GM23338 (cell line): ENCODE measurements around the gene ZNF740. TPM values are rescaled to one million over a fixed set of nuclear protein-coding genes. Genes with fewer than 3 reads are reported as not detected.

Experiments used
- ATAC-seq: fragments of 200-7000 bp; cut with Tn5 transposase; 3 replicates; pipeline ENCODE4 v1.9.1; 2020
- DNase-seq: peaks from one replicate; pipeline ENCODE4 v3.0.0-alpha.2; 2015; ENCODE audit warnings: low spot score
- H2AFZ ChIP-seq: fragments of 200-600 bp; sonication (generic); 2 replicates; pipeline ENCODE4 v1.8.0; 2016; ENCODE audit warnings: antibody characterized with exemption, mild to moderate bottlenecking, moderate library complexity
- H3F3A ChIP-seq: fragments of 200-600 bp; sonication (generic); replicated peaks from 2 replicates; pipeline ENCODE4 v1.8.0; 2017; ENCODE audit warnings: antibody characterized with exemption, mixed run types, low read depth
- H3K27ac ChIP-seq: fragments of 200-600 bp; sonication (generic); 2 replicates; pipeline ENCODE4 v1.6.1; 2016; ENCODE audit warnings: low read depth
- H3K27me3 ChIP-seq: fragments of 200-600 bp; sonication (generic); 2 replicates; pipeline ENCODE4 v1.8.0; 2016; ENCODE audit warnings: mild to moderate bottlenecking, mixed run types, moderate library complexity; ENCODE audit not compliant: insufficient read depth
- H3K36me3 ChIP-seq: fragments of 200-600 bp; sonication (generic); 2 replicates; pipeline ENCODE4 v1.8.0; 2016; ENCODE audit warnings: mild to moderate bottlenecking; ENCODE audit not compliant: insufficient read depth
- H3K4me1 ChIP-seq: fragments of 200-600 bp; sonication (generic); 2 replicates; pipeline ENCODE4 v1.8.0; 2016; ENCODE audit warnings: mild to moderate bottlenecking, moderate library complexity; ENCODE audit not compliant: insufficient read depth
- H3K4me2 ChIP-seq: fragments of 200-600 bp; sonication (generic); 2 replicates; pipeline ENCODE4 v1.7.1; 2017; ENCODE audit warnings: mixed run types
- H3K4me3 ChIP-seq: fragments of 200-600 bp; sonication (generic); 2 replicates; pipeline ENCODE4 v1.6.1; 2016; ENCODE audit warnings: mixed run types
- H3K79me2 ChIP-seq: fragments of 200-600 bp; sonication (generic); replicated peaks from 2 replicates; pipeline ENCODE4 v1.8.0; 2017; ENCODE audit warnings: mild to moderate bottlenecking; ENCODE audit not compliant: insufficient read depth
- H3K9me2 ChIP-seq: fragments of 200-600 bp; sonication (generic); 2 replicates; pipeline ENCODE4 v1.8.0; 2017; ENCODE audit not compliant: insufficient read depth
- H4K20me1 ChIP-seq: fragments of 200-600 bp; sonication (generic); replicated peaks from 2 replicates; pipeline ENCODE4 v1.8.0; 2017; ENCODE audit warnings: mild to moderate bottlenecking; ENCODE audit not compliant: insufficient read depth
- H3K27ac Mint-ChIP-seq: 2 replicates; pipeline ENCODE4 v1.8.0; 2020; ENCODE audit warnings: inconsistent platforms, mild to moderate bottlenecking, moderate library complexity, mixed read lengths
- H3K27me3 Mint-ChIP-seq: 3 replicates; pipeline ENCODE4 v1.8.0; 2022; ENCODE audit warnings: low read depth, mild to moderate bottlenecking, moderate library complexity, mixed read lengths, inconsistent platforms; ENCODE audit not compliant: insufficient read depth, poor library complexity
- H3K36me3 Mint-ChIP-seq: 3 replicates; pipeline ENCODE4 v1.8.0; 2021; ENCODE audit warnings: low read depth, mild to moderate bottlenecking, inconsistent platforms, moderate library complexity, mixed read lengths
- H3K4me1 Mint-ChIP-seq: 3 replicates; pipeline ENCODE4 v1.8.0; 2020; ENCODE audit warnings: mild to moderate bottlenecking, inconsistent platforms, mixed read lengths
- H3K4me3 Mint-ChIP-seq: 3 replicates; pipeline ENCODE4 v1.8.0; 2021; ENCODE audit warnings: moderate library complexity, mild to moderate bottlenecking, inconsistent platforms, mixed read lengths
- H3K9me3 Mint-ChIP-seq: 3 replicates; pipeline ENCODE4 v1.8.0; 2020; ENCODE audit warnings: moderate library complexity, mild to moderate bottlenecking, inconsistent platforms, mixed read lengths
- ETS1 ChIP-seq: IDR thresholded peaks from 2 replicates; pipeline ENCODE4 v1.6.1; 2016; ENCODE audit warnings: antibody characterized with exemption
- JUNB ChIP-seq: IDR thresholded peaks from one replicate; pipeline ENCODE4 v1.6.1; 2016; ENCODE audit warnings: antibody characterized with exemption; ENCODE audit not compliant: unreplicated experiment
- NANOG ChIP-seq: IDR thresholded peaks from 2 replicates; pipeline ENCODE4 v1.6.1; 2016; ENCODE audit warnings: antibody characterized with exemption, borderline replicate concordance
- POLR2AphosphoS5 ChIP-seq: IDR thresholded peaks from 2 replicates; pipeline ENCODE4 v1.6.1; 2016; ENCODE audit warnings: antibody characterized with exemption, low read depth
- STAT1 ChIP-seq: IDR thresholded peaks from one replicate; pipeline ENCODE4 v1.6.1; 2016; ENCODE audit warnings: antibody characterized with exemption; ENCODE audit not compliant: unreplicated experiment
- ZNF114 ChIP-seq: fragments of 250-450 bp; sonication (Bioruptor Pico); IDR thresholded peaks from 2 replicates; pipeline ENCODE4 v1.5.0; 2020; ENCODE audit warnings: mild to moderate bottlenecking, moderate library complexity
- ZNF331 ChIP-seq: fragments of 250-450 bp; sonication (Bioruptor Pico); IDR thresholded peaks from 2 replicates; pipeline ENCODE4 v1.5.0; 2020; ENCODE audit warnings: low read depth, mild to moderate bottlenecking, moderate library complexity
- ZNF462 ChIP-seq: fragments of 250-450 bp; sonication (Bioruptor Pico); IDR thresholded peaks from 2 replicates; pipeline ENCODE4 v1.5.0; 2020; ENCODE audit warnings: mild to moderate bottlenecking, moderate library complexity
- polyA plus RNA-seq: library from polyadenylated mRNA; unstranded; fragments of >200 nt; fragmentation: Nextera tagmentation; extraction: Ambion mirVana; gene quantifications from 2 replicates; pipeline ENCODE4 v1.2.1, GENCODE V29; 2016
- total RNA-seq: library from RNA; depleted of rRNA; stranded (reverse); fragments of >200 nt; shearing (Covaris generic); gene quantifications from 2 replicates; pipeline ENCODE4 v1.2.3, GENCODE V29; 2014
- TF ChIP-seq, protein P1 (sequence below), 2 experiments: fragments of 200-600 bp in 1 of 2; sonication (generic) in 1 of 2; conservative IDR thresholded peaks; 2 replicates each; pipeline versions ENCODE4 v1.5.1 to v1.6.1; 2016 to 2017; ENCODE audit warnings: antibody characterized with exemption in 2 of 2, low read depth in 2 of 2, mild to moderate bottlenecking in 2 of 2, moderate library complexity in 1 of 2
- TF ChIP-seq, protein P2 (sequence below): IDR thresholded peaks from one replicate; pipeline ENCODE4 v1.6.1; 2018; ENCODE audit warnings: antibody characterized with exemption; ENCODE audit not compliant: unreplicated experiment

The ZNF740 gene
- total and polyA plus RNA-seq, 2 experiments from 2014 or later, result 2.6 to 13.0 TPM

DNA sequence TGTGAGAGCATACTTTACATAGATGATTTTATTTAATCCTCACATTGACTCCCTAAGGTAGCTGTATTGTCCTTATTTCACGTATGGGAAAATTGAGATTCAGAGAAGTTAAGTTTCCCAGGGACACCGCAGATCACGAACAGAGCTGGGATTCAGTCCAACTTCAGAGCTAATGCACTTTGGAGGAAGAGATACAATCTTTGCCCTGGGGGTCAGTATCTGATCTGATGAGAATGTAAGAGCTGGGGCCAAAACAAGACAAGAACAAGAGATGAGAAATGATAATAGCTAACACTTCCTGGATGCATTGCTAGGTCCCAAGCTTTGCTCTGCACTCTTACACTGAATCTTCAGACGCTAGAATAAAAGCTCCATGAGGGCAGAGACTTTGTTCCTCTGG, 6.2 kb downstream of the ZNF740 start (continued):
- TF ChIP-seq, protein P1, sequence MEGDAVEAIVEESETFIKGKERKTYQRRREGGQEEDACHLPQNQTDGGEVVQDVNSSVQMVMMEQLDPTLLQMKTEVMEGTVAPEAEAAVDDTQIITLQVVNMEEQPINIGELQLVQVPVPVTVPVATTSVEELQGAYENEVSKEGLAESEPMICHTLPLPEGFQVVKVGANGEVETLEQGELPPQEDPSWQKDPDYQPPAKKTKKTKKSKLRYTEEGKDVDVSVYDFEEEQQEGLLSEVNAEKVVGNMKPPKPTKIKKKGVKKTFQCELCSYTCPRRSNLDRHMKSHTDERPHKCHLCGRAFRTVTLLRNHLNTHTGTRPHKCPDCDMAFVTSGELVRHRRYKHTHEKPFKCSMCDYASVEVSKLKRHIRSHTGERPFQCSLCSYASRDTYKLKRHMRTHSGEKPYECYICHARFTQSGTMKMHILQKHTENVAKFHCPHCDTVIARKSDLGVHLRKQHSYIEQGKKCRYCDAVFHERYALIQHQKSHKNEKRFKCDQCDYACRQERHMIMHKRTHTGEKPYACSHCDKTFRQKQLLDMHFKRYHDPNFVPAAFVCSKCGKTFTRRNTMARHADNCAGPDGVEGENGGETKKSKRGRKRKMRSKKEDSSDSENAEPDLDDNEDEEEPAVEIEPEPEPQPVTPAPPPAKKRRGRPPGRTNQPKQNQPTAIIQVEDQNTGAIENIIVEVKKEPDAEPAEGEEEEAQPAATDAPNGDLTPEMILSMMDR (conservative IDR thresholded peaks at IDR 0.05; ENCODE audit: low read depth in 2 of 2), result no peak
- no peak for TF ChIP-seq ETS1
- no peak for TF ChIP-seq NANOG
- no peak for TF ChIP-seq JUNB

- H3K36me3 ChIP-seq, result peaks cover 10% of the 10 kb centered on the region
- ATAC-seq, result no peak
- no peak for TF ChIP-seq ZNF462 (CRISPR knock-in tag)
- TF ChIP-seq JUNB, result no peak
- TF ChIP-seq NANOG, result no peak
- no peak for TF ChIP-seq STAT1
- TF ChIP-seq POLR2AphosphoS5, result no peak
- no peak for TF ChIP-seq ZNF331 (CRISPR knock-in tag)
- TF ChIP-seq ZNF114 (CRISPR knock-in tag), result no peak
- TF ChIP-seq, protein P2, sequence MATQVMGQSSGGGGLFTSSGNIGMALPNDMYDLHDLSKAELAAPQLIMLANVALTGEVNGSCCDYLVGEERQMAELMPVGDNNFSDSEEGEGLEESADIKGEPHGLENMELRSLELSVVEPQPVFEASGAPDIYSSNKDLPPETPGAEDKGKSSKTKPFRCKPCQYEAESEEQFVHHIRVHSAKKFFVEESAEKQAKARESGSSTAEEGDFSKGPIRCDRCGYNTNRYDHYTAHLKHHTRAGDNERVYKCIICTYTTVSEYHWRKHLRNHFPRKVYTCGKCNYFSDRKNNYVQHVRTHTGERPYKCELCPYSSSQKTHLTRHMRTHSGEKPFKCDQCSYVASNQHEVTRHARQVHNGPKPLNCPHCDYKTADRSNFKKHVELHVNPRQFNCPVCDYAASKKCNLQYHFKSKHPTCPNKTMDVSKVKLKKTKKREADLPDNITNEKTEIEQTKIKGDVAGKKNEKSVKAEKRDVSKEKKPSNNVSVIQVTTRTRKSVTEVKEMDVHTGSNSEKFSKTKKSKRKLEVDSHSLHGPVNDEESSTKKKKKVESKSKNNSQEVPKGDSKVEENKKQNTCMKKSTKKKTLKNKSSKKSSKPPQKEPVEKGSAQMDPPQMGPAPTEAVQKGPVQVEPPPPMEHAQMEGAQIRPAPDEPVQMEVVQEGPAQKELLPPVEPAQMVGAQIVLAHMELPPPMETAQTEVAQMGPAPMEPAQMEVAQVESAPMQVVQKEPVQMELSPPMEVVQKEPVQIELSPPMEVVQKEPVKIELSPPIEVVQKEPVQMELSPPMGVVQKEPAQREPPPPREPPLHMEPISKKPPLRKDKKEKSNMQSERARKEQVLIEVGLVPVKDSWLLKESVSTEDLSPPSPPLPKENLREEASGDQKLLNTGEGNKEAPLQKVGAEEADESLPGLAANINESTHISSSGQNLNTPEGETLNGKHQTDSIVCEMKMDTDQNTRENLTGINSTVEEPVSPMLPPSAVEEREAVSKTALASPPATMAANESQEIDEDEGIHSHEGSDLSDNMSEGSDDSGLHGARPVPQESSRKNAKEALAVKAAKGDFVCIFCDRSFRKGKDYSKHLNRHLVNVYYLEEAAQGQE, result no peak
These were observed 6.8 kb downstream of the ZNF740 start for GRCh38 chr12:53187145-53187899.

More at GRCh38 chr12:53187145-53187899, 6.8 kb downstream of the ZNF740 start:
- Histone ChIP-seq H4K20me1 (peaks cover 24% of the 10 kb centered on the region), H3K9me2 (no peaks in the 10 kb centered on the region), H3K27me3 (peaks cover 5% of the 10 kb centered on the region; the same call in 1 of the 2 replicates), H3K79me2 (peaks cover 8% of the 10 kb centered on the region; the same call in 1 of the 2 replicates), H2AFZ (no peak overlapping the region), H3K4me2 (no peak overlapping the region), H3K4me3 (no peak overlapping the region), H3F3A (no peaks in the 10 kb centered on the region), H3K4me1 (peaks cover 12% of the 10 kb centered on the region; the same call in 1 of the 2 replicates), H3K27ac (no peak overlapping the region)
- H3K36me3 Mint-ChIP-seq, result peaks cover 64% of the 10 kb centered on the region
- peaks cover 11% of the 10 kb centered on the region for H3K27me3 Mint-ChIP-seq
- H3K4me1 Mint-ChIP-seq, result peaks cover 36% of the 10 kb centered on the region
- no peak overlapping the region for H3K4me3 Mint-ChIP-seq
- no peak for DNase-seq
- no peak overlapping the region for H3K27ac Mint-ChIP-seq
- H3K9me3 Mint-ChIP-seq, result no peaks in the 10 kb centered on the region; the same call in 2 of the 3 replicates
